Testis (tissue), 3 donors: ENCODE results near the gene HMCN1. TPM values are rescaled to one million over a fixed set of nuclear protein-coding genes. Genes with fewer than 3 reads are reported as not detected.

Source experiments
- DNase-seq: peaks from one replicate; pipeline ENCODE4 v3.0.0-alpha.2; 2019
- H3K27ac ChIP-seq, 2 donors: fragments of 200-600 bp; sonication (generic); one replicate each; pipeline ENCODE4 v1.5.1; 2019
- H3K27me3 ChIP-seq: fragments of 200-600 bp; sonication (generic); one replicate; pipeline ENCODE4 v1.5.1; 2019
- H3K36me3 ChIP-seq: fragments of 200-600 bp; sonication (generic); one replicate; pipeline ENCODE4 v1.5.1; 2017; ENCODE audit warnings: low read depth; ENCODE audit errors: missing control alignments
- H3K4me1 ChIP-seq: fragments of 200-600 bp; sonication (generic); one replicate; pipeline ENCODE4 v1.5.1; 2019
- H3K4me3 ChIP-seq, 2 donors: fragments of 200-600 bp; sonication (generic); one replicate each; pipeline ENCODE4 v1.5.1; 2017 to 2019
- H3K9me3 ChIP-seq: fragments of 200-600 bp; sonication (generic); one replicate; pipeline ENCODE4 v1.5.1; 2017
- CTCF ChIP-seq, 3 experiments: fragments of 450-650 bp in 2 of 3; fragments of 200-600 bp in 1 of 3; sonication (generic) in 1 of 3; IDR thresholded peaks; one replicate each; pipeline ENCODE4 v1.5.1; 2016 to 2019; ENCODE audit warnings: antibody characterized with exemption in 3 of 3, mild to moderate bottlenecking in 2 of 3, moderate library complexity in 1 of 3
- POLR2A ChIP-seq: fragments of 450-650 bp; IDR thresholded peaks from one replicate; pipeline ENCODE4 v1.6.1; 2017; ENCODE audit warnings: antibody characterized with exemption, mild to moderate bottlenecking, moderate library complexity
- WGBS, 2 donors: methylation state at CpG; one replicate each; pipeline ENCODE4 v1.1.5; 2018; 5-methylcytosine and 5-hydroxymethylcytosine counted together
- intact Hi-C: fragments of 100-400 bp; cut with DNase I; formaldehyde crosslinking; loops from one replicate; pipeline ENCODE4 v1.15.1; 2023; ENCODE audit warnings: low total_unique reads
- polyA plus RNA-seq: library from polyadenylated mRNA; stranded (reverse); fragments of 350-450 nt; fragmentation: Illumina TruSeq; extraction: RNeasy Lipid Tissue Mini Kit (QIAGEN cat#74804); gene quantifications from one replicate; pipeline ENCODE4 v1.2.3, GENCODE V29; 2014; ENCODE audit warnings: low read depth, low replicate concordance; ENCODE audit not compliant: insufficient read depth
- total RNA-seq, 2 donors: library from RNA; depleted of rRNA; stranded (reverse); fragments of >200 nt; gene quantifications; one replicate each; pipeline ENCODE4 v1.2.3, GENCODE V29; 2016

The HMCN1 gene
- total and polyA plus RNA-seq, 3 donors from 2014 or later = 5.2 to 6.2 (median 5.7) TPM

DNA sequence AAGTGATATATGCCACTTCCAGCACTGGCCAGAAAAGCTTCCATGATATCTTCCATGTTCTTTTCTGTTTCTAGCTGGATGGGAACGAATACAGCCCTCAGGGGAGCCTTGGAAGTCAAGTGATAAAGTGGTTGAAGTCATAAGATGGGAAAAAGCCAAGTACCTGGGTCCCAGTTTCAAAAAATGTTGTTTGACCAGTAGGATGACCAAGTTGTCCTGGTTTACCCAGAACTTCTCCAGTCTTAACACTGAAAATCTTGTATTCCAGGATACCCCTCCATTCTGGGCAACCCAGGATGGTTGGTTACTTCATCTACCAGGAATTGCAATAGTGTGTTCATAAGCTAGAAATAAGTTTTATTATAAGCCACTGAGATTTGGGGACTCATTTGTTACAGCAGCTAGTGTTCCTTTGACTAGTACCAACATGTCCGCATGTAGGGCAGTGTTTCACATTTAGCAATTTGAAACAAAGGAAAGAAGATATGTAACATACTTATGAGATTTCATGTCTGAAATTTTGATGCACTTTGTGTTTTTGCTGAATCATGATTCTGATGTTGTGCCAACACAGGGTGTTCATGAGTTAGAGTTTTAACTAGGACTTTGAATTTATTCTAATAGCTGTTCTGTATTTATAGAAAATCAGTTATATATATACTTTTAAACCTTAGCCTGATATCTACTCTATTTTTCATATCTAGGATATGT lies 500.9 kb downstream of the HMCN1 start:
- TF ChIP-seq POLR2A (no peak), CTCF (IDR thresholded peaks at IDR 0.05) (no peak)
- Histone ChIP-seq H3K4me1 (no peaks in the 10 kb centered on the region), H3K27ac (no peak overlapping the region), H3K27me3 (no peaks in the 10 kb centered on the region), H3K4me3 (no peak overlapping the region), H3K9me3 (no peaks in the 10 kb centered on the region), H3K36me3 (no peaks in the 10 kb centered on the region)
- 46 to 47% methylated on average over 2 of the region's 2 CpGs for WGBS, 2 donors
- intact Hi-C loops = no loop called here
- no peak for DNase-seq

DNA sequence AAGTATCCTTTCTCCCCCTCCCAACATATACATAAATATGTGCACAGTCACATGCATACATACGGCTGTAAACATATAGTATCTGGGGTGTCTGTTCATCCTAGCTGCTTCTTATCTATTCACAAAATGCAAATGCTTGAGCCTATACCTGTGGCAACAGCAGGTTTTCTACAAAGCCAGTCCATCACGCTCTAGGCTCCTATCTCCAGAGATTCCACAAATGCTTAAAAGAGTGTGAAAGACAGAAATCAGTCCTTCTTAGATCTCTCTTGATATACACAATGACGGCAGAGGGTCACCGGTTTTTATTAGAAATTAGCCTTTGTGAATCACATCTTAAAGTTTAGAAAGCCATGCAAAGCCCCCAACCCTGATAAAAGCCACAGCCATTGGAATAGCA lies 501.5 kb downstream of the HMCN1 start:
- no peak overlapping the region for H3K4me3 ChIP-seq
- WGBS, 2 donors = 81 to 82% methylated on average over 4 of the region's 4 CpGs
- no peak for DNase-seq
- no peaks in the 10 kb centered on the region for H3K9me3 ChIP-seq
- H3K27me3 ChIP-seq = no peaks in the 10 kb centered on the region
- no peaks in the 10 kb centered on the region for H3K36me3 ChIP-seq
- no peaks in the 10 kb centered on the region for H3K4me1 ChIP-seq
- no peak for TF ChIP-seq POLR2A
- no peak for TF ChIP-seq CTCF (IDR thresholded peaks at IDR 0.05)
- H3K27ac ChIP-seq = no peak overlapping the region
- intact Hi-C loops = no loop called here

DNA sequence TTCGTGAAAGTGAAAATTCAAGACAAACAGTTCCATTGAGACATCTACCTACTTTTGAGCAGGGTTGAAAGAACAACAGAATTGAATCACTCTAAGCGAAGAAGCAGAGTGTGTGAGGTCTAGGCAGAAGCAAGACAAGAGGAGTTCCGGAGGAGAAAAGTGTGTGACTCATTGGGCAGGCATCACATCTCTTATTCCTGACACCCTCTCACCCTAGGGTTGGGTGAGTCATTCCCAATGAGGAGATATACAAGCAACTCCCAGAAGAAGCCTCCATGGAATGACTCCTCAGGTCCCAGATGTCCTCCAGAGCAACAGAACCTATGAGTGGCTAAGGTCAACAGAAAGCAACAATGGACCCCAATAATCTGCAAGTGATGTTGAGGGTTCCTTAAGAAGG lies 502.7 kb downstream of the HMCN1 start:
- Histone ChIP-seq H3K4me1 (no peaks in the 10 kb centered on the region), H3K36me3 (no peaks in the 10 kb centered on the region), H3K27me3 (no peaks in the 10 kb centered on the region), H3K9me3 (no peaks in the 10 kb centered on the region), H3K27ac (no peak overlapping the region), H3K4me3 (no peak overlapping the region)
- no peak for DNase-seq
- 84 to 85% methylated on average over 3 of the region's 3 CpGs for WGBS, 2 donors
- TF ChIP-seq POLR2A (no peak), CTCF (IDR thresholded peaks at IDR 0.05) (no peak)
- intact Hi-C loops = no loop called here

DNA sequence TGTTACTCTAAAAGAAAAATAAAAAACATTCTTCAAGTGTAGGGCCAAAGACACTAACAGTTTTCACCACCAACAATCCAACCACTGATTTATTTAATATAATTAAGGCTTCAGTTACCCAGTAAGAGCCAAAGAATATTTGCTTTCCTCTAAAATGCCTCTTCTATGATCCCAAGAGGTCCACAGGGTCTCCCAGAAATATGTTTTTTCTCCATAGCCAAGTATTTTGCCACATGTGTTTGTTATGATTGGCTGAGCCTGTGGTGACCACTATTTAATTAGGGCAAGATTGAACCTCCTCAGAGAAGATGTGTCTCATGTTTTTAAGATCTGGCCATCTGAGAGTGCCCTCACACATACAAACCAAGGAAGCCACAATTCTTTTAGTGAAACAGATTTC lies 505.0 kb downstream of the HMCN1 start:
- no peak for DNase-seq
- intact Hi-C loops = no loop called here
- H3K36me3 ChIP-seq = no peaks in the 10 kb centered on the region
- no peak overlapping the region for H3K27ac ChIP-seq
- H3K4me3 ChIP-seq = no peak overlapping the region
- H3K27me3 ChIP-seq = no peaks in the 10 kb centered on the region
- no peak for TF ChIP-seq CTCF (IDR thresholded peaks at IDR 0.05)
- no peaks in the 10 kb centered on the region for H3K9me3 ChIP-seq
- H3K4me1 ChIP-seq = no peaks in the 10 kb centered on the region

DNA sequence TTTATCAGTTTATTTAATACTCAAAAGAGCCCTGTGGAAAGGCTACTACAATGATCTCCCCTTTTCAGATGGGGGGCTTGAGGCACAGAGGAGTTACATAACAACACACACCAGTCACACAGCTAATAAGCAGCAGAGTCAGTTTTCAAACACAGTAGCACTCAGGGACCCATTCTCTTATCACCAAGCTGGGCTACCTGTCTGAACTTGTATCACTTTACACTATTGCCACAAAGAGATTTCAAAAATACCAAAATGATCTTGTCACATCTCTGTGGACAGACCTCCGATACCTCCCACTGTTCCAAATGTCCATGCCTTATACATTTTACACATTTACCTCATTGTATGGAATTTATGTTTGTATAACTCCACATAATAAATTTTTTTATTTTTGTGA lies 506.2 kb downstream of the HMCN1 start:
- no peak for DNase-seq
- Histone ChIP-seq H3K27me3 (no peaks in the 10 kb centered on the region), H3K27ac (no peak overlapping the region), H3K4me3 (no peak overlapping the region), H3K4me1 (no peaks in the 10 kb centered on the region), H3K9me3 (no peaks in the 10 kb centered on the region), H3K36me3 (no peaks in the 10 kb centered on the region)
- intact Hi-C loops = no loop called here
- WGBS, 2 donors = 92 to 96% methylated on average over 1 of the region's 1 CpG
- TF ChIP-seq CTCF (IDR thresholded peaks at IDR 0.05) = no peak
- TF ChIP-seq POLR2A = no peak
